G401 (cell line): ENCODE measurements around the gene STK16. TPM values are rescaled to one million over a fixed set of nuclear protein-coding genes. Genes with fewer than 3 reads are reported as not detected.
"Not testable (repeated sequence)": the region's sequence is repeated elsewhere in the genome, so short reads cannot be mapped to it uniquely, and the experiment has no call there.

Experiments
- DNase-seq: peaks from one replicate; pipeline ENCODE4 v3.0.0-alpha.2; 2015; ENCODE audit warnings: low spot score
- in situ Hi-C: cut with HindIII; loops from 2 replicates; pipeline ENCODE4 v1.10.0; 2016; ENCODE audit warnings: low sequenced_read_pairs, mixed read lengths
- total RNA-seq: library from RNA; depleted of rRNA; stranded (reverse); fragments of >200 nt; shearing (Covaris generic); gene quantifications from 2 replicates; pipeline ENCODE4 v1.2.3, GENCODE V29; 2014

Gene STK16
- total RNA-seq, 1 experiment from 2014 or later: 26.4 TPM

GRCh38 chr2:219282943-219283581 lies 37.8 kb downstream of the STK16 start:
- no peak for DNase-seq
- in situ Hi-C loops: no loop called here

GRCh38 chr2:219284501-219285372 lies 39.5 kb downstream of the STK16 start:
- DNase-seq: no peak
- in situ Hi-C loops: no loop called here

- no peak for DNase-seq
- in situ Hi-C loops: no loop called here
Observed at GRCh38 chr2:219285373-219285735, 40.1 kb downstream of the STK16 start.

GRCh38 chr2:219285894-219286425 lies 40.7 kb downstream of the STK16 start:
- DNase-seq: peak; percentile 87
- in situ Hi-C loops: no loop called here

- no peak for DNase-seq
- in situ Hi-C loops: no loop called here
Observed at GRCh38 chr2:219286436-219287115, 41.3 kb downstream of the STK16 start.

GRCh38 chr2:219287116-219287440 lies 41.8 kb downstream of the STK16 start:
- in situ Hi-C loops, DNase-seq: not testable (repeated sequence)

- no peak for DNase-seq
- in situ Hi-C loops: no loop called here
Observed at GRCh38 chr2:219287580-219288265, 42.4 kb downstream of the STK16 start.

- in situ Hi-C loops: no loop called here
- no peak for DNase-seq
Observed at GRCh38 chr2:219289195-219289536, 43.9 kb downstream of the STK16 start.

- in situ Hi-C loops: no loop called here
- no peak for DNase-seq
Observed at GRCh38 chr2:219289537-219290361, 44.5 kb downstream of the STK16 start.

- DNase-seq: no peak
- in situ Hi-C loops: no loop called here
Observed at GRCh38 chr2:219290381-219291171, 45.3 kb downstream of the STK16 start.

GRCh38 chr2:219291394-219291793 lies 46.1 kb downstream of the STK16 start:
- in situ Hi-C loops: no loop called here
- DNase-seq: no peak

GRCh38 chr2:219291910-219292490 lies 46.7 kb downstream of the STK16 start:
- in situ Hi-C loops: no loop called here

GRCh38 chr2:219292616-219293015 lies 47.3 kb downstream of the STK16 start:
- in situ Hi-C loops: no loop called here
- no peak for DNase-seq

More at GRCh38 chr2:219291910-219292490, 46.7 kb downstream of the STK16 start:
- no peak for DNase-seq

GRCh38 chr2:219293736-219294231 lies 48.5 kb downstream of the STK16 start:
- DNase-seq: no peak

GRCh38 chr2:219294356-219295351 lies 49.4 kb downstream of the STK16 start:
- peak; percentile 86 for DNase-seq
- in situ Hi-C loops: no loop called here

More at GRCh38 chr2:219293736-219294231, 48.5 kb downstream of the STK16 start:
- in situ Hi-C loops: no loop called here

GRCh38 chr2:219296142-219296541 lies 50.9 kb downstream of the STK16 start:
- in situ Hi-C loops: no loop called here
- no peak for DNase-seq
